HEK293 (cell line): ENCODE data around the gene MITF.
A peak's percentile ranks its signal among the peaks of the same experiment; 100 is the strongest.

Experiments
- CTCF ChIA-PET: fragments of 350-600 bp; formaldehyde crosslinking; extraction: SDS; loops from one replicate; lab custom pipeline; 2021; ENCODE audit warnings: antibody characterized with exemption; lab: Yijun Ruan, JAX
- POLR2A ChIA-PET: fragments of 300-600 bp; formaldehyde crosslinking; extraction: SDS; loops from one replicate; lab custom pipeline; 2020; ENCODE audit warnings: antibody characterized with exemption, inconsistent platforms; lab: Yijun Ruan, JAX
- H3K27ac ChIP-seq: fragments of 200-500 bp; sonication (Bioruptor generic); 2 replicates; pipeline ENCODE4 v1.5.1; 2014; ENCODE audit warnings: low read depth, low read length, control low read depth, inconsistent platforms; ENCODE audit errors: extremely low read depth
- H3K36me3 ChIP-seq, 2 experiments: fragments of 200-500 bp in 1 of 2; sonication (Bioruptor generic) in 1 of 2; 1 replicate in 1 of 2; 2 replicates in 1 of 2; pipeline ENCODE4 v1.5.1; 2014 to 2017; ENCODE audit warnings: inconsistent platforms in 2 of 2, low read length in 2 of 2; ENCODE audit not compliant: control insufficient read depth in 2 of 2, insufficient read depth in 1 of 2
- H3K4me1 ChIP-seq: fragments of 200-500 bp; sonication (Bioruptor generic); 2 replicates; pipeline ENCODE4 v1.5.1; 2014; ENCODE audit warnings: mild to moderate bottlenecking, low read length, inconsistent platforms; ENCODE audit not compliant: control insufficient read depth, insufficient read depth
- H3K4me3 ChIP-seq: 2 replicates; pipeline ENCODE4 v1.5.1; 2011; ENCODE audit warnings: low read depth, mild to moderate bottlenecking, control low read depth, low read length, moderate library complexity
- H3K9me3 ChIP-seq: fragments of 200-500 bp; sonication (Bioruptor generic); 2 replicates; pipeline ENCODE4 v1.5.1; 2014; ENCODE audit warnings: low read depth, low read length, inconsistent platforms; ENCODE audit not compliant: control insufficient read depth, insufficient read depth
- KLF16 ChIP-seq: fragments of 450-650 bp; formaldehyde crosslinking; IDR thresholded peaks from 2 replicates; pipeline ENCODE4 v1.5.1; 2017; ENCODE audit warnings: missing biosample characterization, missing genetic modification characterization
- SCRT1 ChIP-seq: fragments of 450-650 bp; formaldehyde crosslinking; IDR thresholded peaks from 2 replicates; pipeline ENCODE4 v1.5.1; 2016; ENCODE audit warnings: missing biosample characterization, missing genetic modification characterization, borderline replicate concordance
- SCRT2 ChIP-seq: fragments of 450-650 bp; formaldehyde crosslinking; IDR thresholded peaks from 2 replicates; pipeline ENCODE4 v1.5.1; 2016; ENCODE audit warnings: missing biosample characterization, missing genetic modification characterization
- ZBTB17 ChIP-seq: fragments of 450-650 bp; formaldehyde crosslinking; IDR thresholded peaks from 2 replicates; pipeline ENCODE4 v1.5.1; 2016; ENCODE audit warnings: missing biosample characterization, missing genetic modification characterization
- ZNF155 ChIP-seq: fragments of 450-650 bp; formaldehyde crosslinking; IDR thresholded peaks from 2 replicates; pipeline ENCODE4 v1.5.1; 2016; ENCODE audit warnings: missing biosample characterization, missing genetic modification characterization
- ZNF175 ChIP-seq: fragments of 450-650 bp; formaldehyde crosslinking; IDR thresholded peaks from 2 replicates; pipeline ENCODE4 v1.5.1; 2016; ENCODE audit warnings: missing biosample characterization, missing genetic modification characterization
- ZNF23 ChIP-seq: fragments of 450-650 bp; formaldehyde crosslinking; IDR thresholded peaks from 2 replicates; pipeline ENCODE4 v1.5.1; 2016; ENCODE audit warnings: missing biosample characterization, missing genetic modification characterization, borderline replicate concordance
- ZNF248 ChIP-seq: fragments of 450-650 bp; formaldehyde crosslinking; IDR thresholded peaks from 2 replicates; pipeline ENCODE4 v1.5.1; 2017; ENCODE audit warnings: missing biosample characterization, missing genetic modification characterization
- ZNF311 ChIP-seq: fragments of 450-650 bp; formaldehyde crosslinking; IDR thresholded peaks from 2 replicates; pipeline ENCODE4 v1.5.1; 2017; ENCODE audit warnings: missing biosample characterization, missing genetic modification characterization, borderline replicate concordance
- ZNF335 ChIP-seq: fragments of 450-650 bp; formaldehyde crosslinking; conservative IDR thresholded peaks from 2 replicates; pipeline ENCODE4 v1.5.1; 2016; ENCODE audit warnings: missing biosample characterization, missing genetic modification characterization
- ZNF501 ChIP-seq: fragments of 450-650 bp; formaldehyde crosslinking; IDR thresholded peaks from 2 replicates; pipeline ENCODE4 v1.5.1; 2016; ENCODE audit warnings: missing biosample characterization, missing genetic modification characterization
- ZNF521 ChIP-seq: fragments of 450-650 bp; formaldehyde crosslinking; IDR thresholded peaks from 2 replicates; pipeline ENCODE4 v1.5.1; 2017; ENCODE audit warnings: missing biosample characterization, mild to moderate bottlenecking, missing genetic modification characterization
- ZNF555 ChIP-seq: fragments of 450-650 bp; formaldehyde crosslinking; conservative IDR thresholded peaks from 2 replicates; pipeline ENCODE4 v1.5.1; 2017; ENCODE audit warnings: missing biosample characterization, mild to moderate bottlenecking, missing genetic modification characterization, inconsistent platforms
- ZNF624 ChIP-seq: fragments of 450-650 bp; formaldehyde crosslinking; IDR thresholded peaks from 2 replicates; pipeline ENCODE4 v1.5.1; 2017; ENCODE audit warnings: missing biosample characterization, missing genetic modification characterization
- ZNF626 ChIP-seq: fragments of 450-650 bp; sonication (Bioruptor Pico); formaldehyde crosslinking; IDR thresholded peaks from 2 replicates; pipeline ENCODE4 v1.5.1; 2018; ENCODE audit warnings: missing biosample characterization, missing genetic modification characterization, inconsistent platforms
- ZNF654 ChIP-seq: fragments of 450-650 bp; formaldehyde crosslinking; IDR thresholded peaks from 2 replicates; pipeline ENCODE4 v1.5.1; 2016; ENCODE audit warnings: low read depth, missing biosample characterization, missing genetic modification characterization
- ZNF658 ChIP-seq: fragments of 450-650 bp; formaldehyde crosslinking; IDR thresholded peaks from 2 replicates; pipeline ENCODE4; 2016; ENCODE audit warnings: missing biosample characterization, missing genetic modification characterization
- ZNF830 ChIP-seq: fragments of 450-650 bp; IDR thresholded peaks from 2 replicates; pipeline ENCODE4 v1.5.0; 2018; ENCODE audit warnings: missing biosample characterization, missing genetic modification characterization, low read depth, mild to moderate bottlenecking, moderate library complexity
- TF ChIP-seq, protein P1 (sequence below): fragments of 450-650 bp; formaldehyde crosslinking; IDR thresholded peaks from 2 replicates; pipeline ENCODE4 v1.5.1; 2016; ENCODE audit warnings: missing biosample characterization, missing genetic modification characterization, borderline replicate concordance
- TF ChIP-seq, protein P2 (sequence below): sonication (generic); formaldehyde crosslinking; IDR thresholded peaks from 2 replicates; pipeline ENCODE4 v1.8.1; 2022; ENCODE audit warnings: mild to moderate bottlenecking, moderate library complexity, missing genetic modification reagents
- TF ChIP-seq, protein P3 (sequence below): fragments of 450-650 bp; formaldehyde crosslinking; IDR thresholded peaks from 2 replicates; pipeline ENCODE4 v1.5.1; 2016; ENCODE audit warnings: missing biosample characterization, missing genetic modification characterization

MITF gene

DNA sequence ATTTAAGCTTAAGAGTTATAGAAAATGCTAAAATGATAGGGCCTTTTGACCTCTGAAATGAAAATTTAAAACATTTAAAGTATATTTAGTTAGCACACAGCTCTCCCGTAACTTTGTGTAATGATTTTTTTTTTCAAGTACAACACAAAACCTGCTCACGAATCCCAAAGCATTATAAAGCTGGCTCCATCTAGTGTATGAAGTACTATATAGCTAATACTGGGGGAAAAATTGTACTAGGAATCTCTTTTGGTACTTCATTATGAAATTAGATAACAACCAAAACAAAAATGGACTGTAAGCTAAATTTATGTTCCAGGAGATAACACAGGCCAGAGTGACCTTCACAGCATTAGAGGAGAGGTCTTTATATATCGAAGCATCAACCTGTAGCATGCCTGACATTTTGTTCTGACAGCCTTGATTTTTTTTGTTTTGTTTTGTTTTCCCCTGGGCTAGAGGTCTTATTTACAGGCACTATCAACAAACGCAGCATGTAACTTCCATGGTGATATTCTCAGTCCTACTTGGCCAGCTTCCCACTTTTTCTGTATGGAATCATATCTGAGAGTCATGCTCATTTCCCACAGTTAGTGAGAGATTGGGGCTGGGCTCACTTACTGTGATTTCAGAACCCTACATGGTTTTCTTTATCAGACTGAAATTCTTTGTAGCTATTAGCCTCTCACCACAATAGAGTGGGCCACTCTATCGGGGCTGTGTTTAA is 116.3 kb downstream of the MITF start:
- CTCF ChIA-PET: interaction anchor here (0.6 to 2.2 kb wide), 12 partner anchors 8 to 166 kb away, joined by 3 to 10 read pairs (median 4); no protein-coding TSS in a partner anchor
- no peak for TF ChIP-seq SCRT1
- TF ChIP-seq SCRT2: peak; percentile 80
- TF ChIP-seq ZNF654 (tag by site-specific recombination): peak; percentile 36
- TF ChIP-seq ZNF335 (tag by site-specific recombination): peak; percentile 47; the same call in 1 of the 2 replicates

DNA sequence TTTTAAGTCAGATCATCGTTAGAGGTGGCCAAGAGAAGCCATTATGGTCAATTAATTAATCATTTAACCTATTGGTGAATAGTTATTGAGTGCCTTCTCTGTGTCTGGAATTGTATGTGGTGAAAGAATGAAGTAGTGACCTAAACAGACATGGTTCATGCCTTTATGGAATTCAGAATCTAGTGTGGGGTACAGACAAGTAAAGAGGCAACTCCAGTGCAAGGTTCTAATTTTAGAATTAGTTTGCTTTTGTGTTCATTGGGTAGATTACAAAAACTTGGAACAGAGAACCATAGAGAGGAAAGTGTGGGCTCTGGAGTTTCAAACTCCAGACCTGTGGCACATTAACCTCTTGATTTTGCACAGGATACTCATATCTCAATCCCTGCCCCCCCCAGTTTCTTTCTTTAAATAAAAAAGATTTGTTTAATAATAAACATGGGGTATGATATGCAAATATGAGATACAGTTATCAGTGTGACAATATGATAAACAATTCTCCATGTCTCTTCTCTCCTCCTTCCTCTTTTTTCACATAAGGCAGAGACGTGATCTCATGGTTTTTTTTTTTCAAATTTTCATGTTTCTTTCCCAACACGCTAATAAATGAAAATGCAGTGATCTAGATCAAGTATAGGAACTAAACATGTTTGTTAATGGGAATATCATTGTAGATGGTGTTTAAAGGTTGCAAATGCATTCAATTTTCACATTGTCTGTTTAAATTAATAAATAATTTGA is 117.9 kb downstream of the MITF start:
- H3K36me3 ChIP-seq: no peaks in the 10 kb centered on the region
- no peaks in the 10 kb centered on the region for H3K9me3 ChIP-seq
- H3K4me1 ChIP-seq: no peaks in the 10 kb centered on the region
- ChIA-PET CTCF (interaction anchor here (0.7 kb wide), 1 partner anchor 161 kb away, joined by 3 read pairs; no protein-coding TSS in a partner anchor), POLR2A (no interaction called here)
- H3K27ac ChIP-seq: no peak overlapping the region
- TF ChIP-seq ZNF830 (tag by site-specific recombination) (no peak), ZNF155 (tag by site-specific recombination) (no peak), ZNF248 (tag by site-specific recombination) (no peak), ZNF311 (tag by site-specific recombination) (no peak), ZNF175 (no peak), ZNF555 (no peak), ZNF658 (no peak), ZNF23 (tag by site-specific recombination) (no peak), ZNF624 (tag by site-specific recombination) (no peak), KLF16 (no peak), ZBTB17 (tag by site-specific recombination) (no peak), ZNF501 (no peak), ZNF521 (tag by site-specific recombination) (no peak), ZNF626 (tag by site-specific recombination) (no peak)
- TF ChIP-seq, protein P1, sequence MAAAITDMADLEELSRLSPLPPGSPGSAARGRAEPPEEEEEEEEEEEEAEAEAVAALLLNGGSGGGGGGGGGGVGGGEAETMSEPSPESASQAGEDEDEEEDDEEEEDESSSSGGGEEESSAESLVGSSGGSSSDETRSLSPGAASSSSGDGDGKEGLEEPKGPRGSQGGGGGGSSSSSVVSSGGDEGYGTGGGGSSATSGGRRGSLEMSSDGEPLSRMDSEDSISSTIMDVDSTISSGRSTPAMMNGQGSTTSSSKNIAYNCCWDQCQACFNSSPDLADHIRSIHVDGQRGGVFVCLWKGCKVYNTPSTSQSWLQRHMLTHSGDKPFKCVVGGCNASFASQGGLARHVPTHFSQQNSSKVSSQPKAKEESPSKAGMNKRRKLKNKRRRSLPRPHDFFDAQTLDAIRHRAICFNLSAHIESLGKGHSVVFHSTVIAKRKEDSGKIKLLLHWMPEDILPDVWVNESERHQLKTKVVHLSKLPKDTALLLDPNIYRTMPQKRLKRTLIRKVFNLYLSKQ (tag by site-specific recombination): no peak
- TF ChIP-seq, protein P2, sequence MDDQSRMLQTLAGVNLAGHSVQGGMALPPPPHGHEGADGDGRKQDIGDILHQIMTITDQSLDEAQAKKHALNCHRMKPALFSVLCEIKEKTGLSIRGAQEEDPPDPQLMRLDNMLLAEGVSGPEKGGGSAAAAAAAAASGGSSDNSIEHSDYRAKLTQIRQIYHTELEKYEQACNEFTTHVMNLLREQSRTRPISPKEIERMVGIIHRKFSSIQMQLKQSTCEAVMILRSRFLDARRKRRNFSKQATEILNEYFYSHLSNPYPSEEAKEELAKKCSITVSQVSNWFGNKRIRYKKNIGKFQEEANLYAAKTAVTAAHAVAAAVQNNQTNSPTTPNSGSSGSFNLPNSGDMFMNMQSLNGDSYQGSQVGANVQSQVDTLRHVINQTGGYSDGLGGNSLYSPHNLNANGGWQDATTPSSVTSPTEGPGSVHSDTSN (CRISPR knock-in tag): no peak
- TF ChIP-seq, protein P3, sequence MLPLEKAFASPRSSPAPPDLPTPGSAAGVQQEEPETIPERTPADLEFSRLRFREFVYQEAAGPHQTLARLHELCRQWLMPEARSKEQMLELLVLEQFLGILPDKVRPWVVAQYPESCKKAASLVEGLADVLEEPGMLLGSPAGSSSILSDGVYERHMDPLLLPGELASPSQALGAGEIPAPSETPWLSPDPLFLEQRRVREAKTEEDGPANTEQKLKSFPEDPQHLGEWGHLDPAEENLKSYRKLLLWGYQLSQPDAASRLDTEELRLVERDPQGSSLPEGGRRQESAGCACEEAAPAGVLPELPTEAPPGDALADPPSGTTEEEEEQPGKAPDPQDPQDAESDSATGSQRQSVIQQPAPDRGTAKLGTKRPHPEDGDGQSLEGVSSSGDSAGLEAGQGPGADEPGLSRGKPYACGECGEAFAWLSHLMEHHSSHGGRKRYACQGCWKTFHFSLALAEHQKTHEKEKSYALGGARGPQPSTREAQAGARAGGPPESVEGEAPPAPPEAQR (tag by site-specific recombination): no peak
- H3K4me3 ChIP-seq: no peak overlapping the region

More for the DNA sequence above, 116.3 kb downstream of the MITF start:
- H3K4me3 ChIP-seq: no peak overlapping the region
- no peaks in the 10 kb centered on the region for H3K9me3 ChIP-seq
- POLR2A ChIA-PET: no interaction called here
- no peaks in the 10 kb centered on the region for H3K36me3 ChIP-seq
- H3K27ac ChIP-seq: no peak overlapping the region
- H3K4me1 ChIP-seq: no peaks in the 10 kb centered on the region
